ENCODE measurements around the gene SLC7A1. TPM values are rescaled to one million over a fixed set of nuclear protein-coding genes. Genes with fewer than 3 reads are reported as not detected.
"Not testable (repeated sequence)": the region's sequence is repeated elsewhere in the genome, so short reads cannot be mapped to it uniquely, and the experiment has no call there.

SLC7A1 gene
- total and polyA plus RNA-seq, 2 donors (not counting 3 experiments of a cell fraction or from before 2014, with no cell fraction given) = 21.0 to 79.3 TPM

DNA sequence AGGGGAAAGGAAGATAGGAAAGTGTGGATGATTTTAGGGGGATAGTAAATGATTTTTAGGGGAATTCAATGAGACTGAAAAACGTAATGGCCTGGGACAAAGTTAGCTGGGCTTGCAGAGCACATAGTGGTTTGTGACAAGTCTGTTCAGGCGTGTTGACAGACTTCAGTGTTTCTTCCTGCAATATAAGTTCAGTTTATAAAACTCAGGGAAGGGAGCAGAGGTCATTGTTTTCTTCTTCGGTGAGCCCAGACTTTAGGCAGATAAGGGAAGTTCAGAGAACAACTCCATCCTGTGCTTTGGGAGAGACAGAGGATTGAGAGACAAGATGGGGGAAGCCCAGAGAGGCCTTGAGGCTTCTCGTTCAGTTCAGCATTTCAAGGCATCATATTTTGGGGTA is 45.2 kb upstream of the SLC7A1 start:
- FAIRE-seq (no peak), DNase-seq (ENCODE audit: low read depth, low spot score) (peak; percentile 31)
- H3K4me1 ChIP-seq (ENCODE audit: control insufficient read depth, extremely low read depth, insufficient read depth, low read length) = peaks cover 6% of the 10 kb centered on the region
- TF ChIP-seq JUN (IDR thresholded peaks at IDR 0.05; ENCODE audit: borderline replicate concordance, insufficient read depth, insufficient read length, low read depth) (no peak), EZH2 (IDR thresholded peaks at IDR 0.05; ENCODE audit: borderline replicate concordance, low read depth, low read length, severe bottlenecking) (no peak), GATA2 (IDR thresholded peaks at IDR 0.05; ENCODE audit: insufficient read depth, insufficient read length, low read depth, low read length) (no peak)
- TF ChIP-seq, protein P1, sequence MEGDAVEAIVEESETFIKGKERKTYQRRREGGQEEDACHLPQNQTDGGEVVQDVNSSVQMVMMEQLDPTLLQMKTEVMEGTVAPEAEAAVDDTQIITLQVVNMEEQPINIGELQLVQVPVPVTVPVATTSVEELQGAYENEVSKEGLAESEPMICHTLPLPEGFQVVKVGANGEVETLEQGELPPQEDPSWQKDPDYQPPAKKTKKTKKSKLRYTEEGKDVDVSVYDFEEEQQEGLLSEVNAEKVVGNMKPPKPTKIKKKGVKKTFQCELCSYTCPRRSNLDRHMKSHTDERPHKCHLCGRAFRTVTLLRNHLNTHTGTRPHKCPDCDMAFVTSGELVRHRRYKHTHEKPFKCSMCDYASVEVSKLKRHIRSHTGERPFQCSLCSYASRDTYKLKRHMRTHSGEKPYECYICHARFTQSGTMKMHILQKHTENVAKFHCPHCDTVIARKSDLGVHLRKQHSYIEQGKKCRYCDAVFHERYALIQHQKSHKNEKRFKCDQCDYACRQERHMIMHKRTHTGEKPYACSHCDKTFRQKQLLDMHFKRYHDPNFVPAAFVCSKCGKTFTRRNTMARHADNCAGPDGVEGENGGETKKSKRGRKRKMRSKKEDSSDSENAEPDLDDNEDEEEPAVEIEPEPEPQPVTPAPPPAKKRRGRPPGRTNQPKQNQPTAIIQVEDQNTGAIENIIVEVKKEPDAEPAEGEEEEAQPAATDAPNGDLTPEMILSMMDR (IDR thresholded peaks at IDR 0.05; ENCODE audit: extremely low read depth in 1 of 2, insufficient read depth in 1 of 2, low read depth in 1 of 2, low read length in 2 of 2) = no peak
- H3K9me1 ChIP-seq (replicated peaks; ENCODE audit: control insufficient read depth, extremely low read depth, insufficient read depth, low read length) = no peaks in the 10 kb centered on the region
- no peaks in the 10 kb centered on the region for H4K20me1 ChIP-seq (replicated peaks; ENCODE audit: control insufficient read depth, extremely low read depth, insufficient read depth, low read length)
- H3K9me3 ChIP-seq (replicated peaks; ENCODE audit: control insufficient read depth, insufficient read depth, low read length) = no peaks in the 10 kb centered on the region
- no peak overlapping the region for H3K4me3 ChIP-seq (replicated peaks in 1 of 3; ENCODE audit: insufficient read depth in 1 of 3, low read depth in 1 of 3, low read length in 3 of 3)
- intact Hi-C loops (cut with micrococcal nuclease) (no loop called here), dilution Hi-C loops (cut with MboI; ENCODE audit: extremely low pct_ligation_motif_present, low sequenced_read_pairs) (no loop called here)
- H3K4me2 ChIP-seq (ENCODE audit: insufficient read depth, low read length) = no peak overlapping the region
- no TSS peak for BruUV-seq (replicated peaks)
- H3K9ac ChIP-seq (replicated peaks; ENCODE audit: extremely low read depth, insufficient read depth, low read length) = no peak overlapping the region
- no peaks in the 10 kb centered on the region for H3K36me3 ChIP-seq (ENCODE audit: control insufficient read depth in 2 of 2, extremely low read depth in 1 of 2, insufficient read depth in 2 of 2, low read length in 2 of 2)
- POLR2A ChIA-PET = no interaction called here
- no peaks in the 10 kb centered on the region for H3K79me2 ChIP-seq (ENCODE audit: control insufficient read depth, insufficient read depth, low read length)
- no peak overlapping the region for H3K27ac ChIP-seq (ENCODE audit: insufficient read depth, low read depth, low read length)
- no peaks in the 10 kb centered on the region for H3K27me3 ChIP-seq (ENCODE audit: control insufficient read depth in 2 of 2, insufficient read depth in 2 of 2, low read length in 2 of 2)
- peak overlapping the region; percentile 46 for H2AFZ ChIP-seq (ENCODE audit: low read depth, low read length)
- CTCF ChIA-PET = no interaction called here

DNA sequence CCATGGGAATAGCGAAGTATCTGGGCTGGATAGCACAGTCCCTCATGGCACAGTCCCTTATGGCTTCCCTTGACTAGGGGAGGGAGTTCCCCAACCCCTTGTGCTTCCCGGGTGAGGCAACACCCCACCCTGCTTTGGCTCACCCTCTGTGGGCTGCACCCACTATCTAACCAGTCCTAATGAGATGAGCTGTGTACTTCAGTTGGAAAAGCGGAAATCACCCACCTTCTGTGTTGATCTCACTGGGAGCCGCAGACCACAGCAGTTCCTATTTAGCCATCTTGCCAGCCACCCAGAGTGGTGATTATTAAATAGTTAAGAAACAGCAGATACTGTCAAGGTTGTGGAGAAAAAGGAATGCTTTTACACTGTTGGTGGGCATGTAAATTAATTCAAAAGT is 41.3 kb upstream of the SLC7A1 start:
- H3K9me1 ChIP-seq (replicated peaks; ENCODE audit: control insufficient read depth, extremely low read depth, insufficient read depth, low read length); POLR2A ChIA-PET; H3K27ac ChIP-seq (ENCODE audit: insufficient read depth, low read depth, low read length); BruUV-seq (replicated peaks); dilution Hi-C loops (cut with MboI; ENCODE audit: extremely low pct_ligation_motif_present, low sequenced_read_pairs); intact Hi-C loops (cut with micrococcal nuclease); H4K20me1 ChIP-seq (replicated peaks; ENCODE audit: control insufficient read depth, extremely low read depth, insufficient read depth, low read length); H3K36me3 ChIP-seq (ENCODE audit: control insufficient read depth in 2 of 2, extremely low read depth in 1 of 2, insufficient read depth in 2 of 2, low read length in 2 of 2); H2AFZ ChIP-seq (ENCODE audit: low read depth, low read length); H3K4me3 ChIP-seq (replicated peaks in 1 of 3; ENCODE audit: insufficient read depth in 1 of 3, low read depth in 1 of 3, low read length in 3 of 3); CTCF ChIA-PET; FAIRE-seq; H3K9ac ChIP-seq (replicated peaks; ENCODE audit: extremely low read depth, insufficient read depth, low read length); H3K9me3 ChIP-seq (replicated peaks; ENCODE audit: control insufficient read depth, insufficient read depth, low read length); DNase-seq (ENCODE audit: low read depth, low spot score); H3K4me1 ChIP-seq (ENCODE audit: control insufficient read depth, extremely low read depth, insufficient read depth, low read length); H3K79me2 ChIP-seq (ENCODE audit: control insufficient read depth, insufficient read depth, low read length); H3K4me2 ChIP-seq (ENCODE audit: insufficient read depth, low read length); H3K27me3 ChIP-seq (ENCODE audit: control insufficient read depth in 2 of 2, insufficient read depth in 2 of 2, low read length in 2 of 2): not testable (repeated sequence)

Data from endothelial cell of umbilical vein (primary cell).